GM12875 (cell line): ENCODE data around the gene AP2B1.
"Not testable (repeated sequence)": the region's sequence is repeated elsewhere in the genome, so short reads cannot be mapped to it uniquely, and the experiment has no call there.

ENCODE experiments used
- H3K4me3 ChIP-seq: one replicate; pipeline ENCODE4 v1.5.1; 2011; ENCODE audit warnings: low read depth, low read length, control low read depth
- TF ChIP-seq, protein P1 (sequence below): IDR thresholded peaks from 2 replicates; pipeline ENCODE4 v1.5.1; 2011; ENCODE audit warnings: low read depth, mild to moderate bottlenecking, control low read depth, inconsistent platforms, low read length, moderate library complexity, borderline replicate concordance; ENCODE audit not compliant: insufficient read depth

The AP2B1 gene

DNA sequence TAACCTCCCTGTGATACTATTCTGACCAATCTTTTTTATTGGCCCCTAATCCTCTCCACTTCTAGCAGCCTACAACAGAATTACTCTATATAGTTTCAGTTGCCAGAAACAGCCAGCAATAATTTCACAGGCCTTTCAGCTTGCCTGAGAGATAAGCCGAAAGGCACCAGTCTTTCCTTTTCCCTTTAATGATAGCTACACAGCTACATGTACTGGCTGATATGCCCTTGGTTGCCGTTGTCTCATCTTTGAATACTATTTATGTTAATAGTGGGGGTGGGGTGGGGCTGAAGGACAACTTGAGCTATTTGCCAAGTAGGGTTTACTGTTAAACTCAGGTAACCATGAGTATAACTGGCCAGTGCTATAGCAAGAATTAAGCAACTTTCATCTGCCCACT is 108.5 kb downstream of the AP2B1 start:
- TF ChIP-seq, protein P1, sequence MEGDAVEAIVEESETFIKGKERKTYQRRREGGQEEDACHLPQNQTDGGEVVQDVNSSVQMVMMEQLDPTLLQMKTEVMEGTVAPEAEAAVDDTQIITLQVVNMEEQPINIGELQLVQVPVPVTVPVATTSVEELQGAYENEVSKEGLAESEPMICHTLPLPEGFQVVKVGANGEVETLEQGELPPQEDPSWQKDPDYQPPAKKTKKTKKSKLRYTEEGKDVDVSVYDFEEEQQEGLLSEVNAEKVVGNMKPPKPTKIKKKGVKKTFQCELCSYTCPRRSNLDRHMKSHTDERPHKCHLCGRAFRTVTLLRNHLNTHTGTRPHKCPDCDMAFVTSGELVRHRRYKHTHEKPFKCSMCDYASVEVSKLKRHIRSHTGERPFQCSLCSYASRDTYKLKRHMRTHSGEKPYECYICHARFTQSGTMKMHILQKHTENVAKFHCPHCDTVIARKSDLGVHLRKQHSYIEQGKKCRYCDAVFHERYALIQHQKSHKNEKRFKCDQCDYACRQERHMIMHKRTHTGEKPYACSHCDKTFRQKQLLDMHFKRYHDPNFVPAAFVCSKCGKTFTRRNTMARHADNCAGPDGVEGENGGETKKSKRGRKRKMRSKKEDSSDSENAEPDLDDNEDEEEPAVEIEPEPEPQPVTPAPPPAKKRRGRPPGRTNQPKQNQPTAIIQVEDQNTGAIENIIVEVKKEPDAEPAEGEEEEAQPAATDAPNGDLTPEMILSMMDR: no peak
- H3K4me3 ChIP-seq: no peak overlapping the region

GRCh38 chr17:35698800-35699199 is 111.7 kb downstream of the AP2B1 start:
- H3K4me3 ChIP-seq: no peak overlapping the region
- TF ChIP-seq, protein P1: no peak

DNA sequence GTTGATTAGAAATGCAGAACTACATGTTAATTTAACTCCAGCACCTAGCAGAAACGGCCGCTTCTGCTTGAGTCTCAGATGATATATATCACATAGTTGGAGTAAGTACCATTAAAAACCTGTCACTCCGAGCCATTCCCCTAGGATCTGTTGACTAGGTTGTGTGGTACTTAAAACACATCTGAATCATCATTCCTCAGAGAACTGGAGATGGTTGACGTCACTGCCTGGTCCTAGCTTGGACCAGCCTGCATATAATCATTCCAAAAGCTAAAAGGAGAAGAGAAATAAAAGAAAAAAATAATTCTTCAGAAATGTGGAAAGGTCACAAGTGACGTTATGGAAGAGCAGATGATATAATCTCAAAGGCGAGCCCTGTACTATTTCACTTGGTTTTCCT is 113.0 kb downstream of the AP2B1 start:
- H3K4me3 ChIP-seq: no peak overlapping the region
- TF ChIP-seq, protein P1: no peak

- TF ChIP-seq, protein P1: no peak
- no peak overlapping the region for H3K4me3 ChIP-seq
Observed at GRCh38 chr17:35701491-35701890, 114.4 kb downstream of the AP2B1 start.

- not testable (repeated sequence) for H3K4me3 ChIP-seq
Observed at GRCh38 chr17:35703308-35703707, 116.2 kb downstream of the AP2B1 start.

GRCh38 chr17:35705230-35705629 is 118.1 kb downstream of the AP2B1 start:
- TF ChIP-seq, protein P1: no peak
- no peak overlapping the region for H3K4me3 ChIP-seq

DNA sequence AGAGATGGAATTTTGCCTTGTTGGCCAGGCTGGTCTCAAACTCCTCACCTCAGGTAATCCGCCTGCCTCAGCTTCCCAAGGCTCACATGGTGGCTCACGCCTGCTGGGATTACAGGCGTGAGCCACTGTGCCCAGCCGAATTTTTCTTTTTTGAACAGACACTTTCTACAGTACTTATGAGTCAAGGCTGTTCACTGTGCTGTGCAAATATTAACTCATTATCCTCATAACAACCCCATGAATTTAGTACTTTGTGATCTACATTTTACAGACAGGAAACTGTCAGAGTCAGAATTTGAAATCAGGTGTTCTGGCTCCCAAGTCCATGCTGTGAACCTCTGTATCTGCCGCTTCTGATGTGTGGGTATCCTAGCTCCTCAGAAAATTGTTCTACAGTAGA is 118.6 kb downstream of the AP2B1 start:
- no peak overlapping the region for H3K4me3 ChIP-seq
- TF ChIP-seq, protein P1: no peak

- H3K4me3 ChIP-seq: no peak overlapping the region
- TF ChIP-seq, protein P1: no peak
Observed at GRCh38 chr17:35708149-35708548, 121.0 kb downstream of the AP2B1 start.
